ENCODE results near the gene GEMIN5. TPM values are rescaled to one million over a fixed set of nuclear protein-coding genes. Genes with fewer than 3 reads are reported as not detected.

Gene GEMIN5
- total and polyA plus RNA-seq, 2 of the 13 experiments (the other 11 are each of a cell fraction or from before 2014, with no cell fraction given), result 6.6 to 28.6 TPM

DNA sequence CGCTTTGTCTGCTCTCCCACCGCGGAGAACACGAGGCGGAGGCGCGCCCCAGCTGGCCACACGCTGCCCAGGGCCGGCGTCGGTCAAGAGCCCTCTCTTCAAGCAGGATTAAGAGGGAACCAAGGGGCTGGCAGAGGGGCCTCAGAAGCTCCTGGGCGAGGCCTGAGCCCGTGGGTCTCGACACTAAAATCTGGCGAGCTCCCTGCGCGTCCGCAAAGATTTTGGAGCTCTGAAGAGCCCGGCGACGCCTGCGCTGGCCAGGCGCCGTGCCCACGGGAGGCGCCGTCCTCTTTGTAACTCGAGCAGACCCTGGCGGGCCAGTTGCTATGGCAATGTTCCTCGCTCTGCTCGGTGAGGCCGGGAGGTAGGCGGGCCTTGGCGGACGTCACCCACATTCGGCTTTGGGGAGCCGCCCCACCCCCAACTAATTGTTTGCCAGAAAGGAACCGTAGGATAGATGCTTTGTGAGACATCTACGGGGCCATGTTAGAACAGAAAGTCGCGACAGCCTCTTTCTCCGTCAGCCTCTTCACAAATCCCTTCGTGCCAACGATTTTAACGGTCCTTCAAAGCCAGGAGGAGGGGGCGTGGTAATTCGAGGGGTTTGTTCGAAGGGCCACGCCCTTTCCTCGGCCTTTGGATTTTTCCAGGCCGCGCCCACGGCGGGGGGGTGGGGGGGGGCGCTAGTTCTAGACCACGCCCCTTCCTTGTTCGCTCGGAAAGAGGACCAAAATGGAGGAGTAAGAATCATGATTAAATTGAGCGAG is 80.3 kb downstream of the GEMIN5 start (continued):
- TF ChIP-seq, protein P1, sequence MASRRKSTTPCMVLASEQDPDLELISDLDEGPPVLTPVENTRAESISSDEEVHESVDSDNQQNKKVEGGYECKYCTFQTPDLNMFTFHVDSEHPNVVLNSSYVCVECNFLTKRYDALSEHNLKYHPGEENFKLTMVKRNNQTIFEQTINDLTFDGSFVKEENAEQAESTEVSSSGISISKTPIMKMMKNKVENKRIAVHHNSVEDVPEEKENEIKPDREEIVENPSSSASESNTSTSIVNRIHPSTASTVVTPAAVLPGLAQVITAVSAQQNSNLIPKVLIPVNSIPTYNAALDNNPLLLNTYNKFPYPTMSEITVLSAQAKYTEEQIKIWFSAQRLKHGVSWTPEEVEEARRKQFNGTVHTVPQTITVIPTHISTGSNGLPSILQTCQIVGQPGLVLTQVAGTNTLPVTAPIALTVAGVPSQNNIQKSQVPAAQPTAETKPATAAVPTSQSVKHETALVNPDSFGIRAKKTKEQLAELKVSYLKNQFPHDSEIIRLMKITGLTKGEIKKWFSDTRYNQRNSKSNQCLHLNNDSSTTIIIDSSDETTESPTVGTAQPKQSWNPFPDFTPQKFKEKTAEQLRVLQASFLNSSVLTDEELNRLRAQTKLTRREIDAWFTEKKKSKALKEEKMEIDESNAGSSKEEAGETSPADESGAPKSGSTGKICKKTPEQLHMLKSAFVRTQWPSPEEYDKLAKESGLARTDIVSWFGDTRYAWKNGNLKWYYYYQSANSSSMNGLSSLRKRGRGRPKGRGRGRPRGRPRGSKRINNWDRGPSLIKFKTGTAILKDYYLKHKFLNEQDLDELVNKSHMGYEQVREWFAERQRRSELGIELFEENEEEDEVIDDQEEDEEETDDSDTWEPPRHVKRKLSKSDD (CRISPR knock-in tag; IDR thresholded peaks at IDR 0.05; ENCODE audit: low read depth), result no peak
- TF ChIP-seq DNMT1 (CRISPR knock-in tag; IDR thresholded peaks at IDR 0.05) (no peak), SALL1 (CRISPR knock-in tag; IDR thresholded peaks at IDR 0.05) (peak; percentile 54), CCAR2 (optimal IDR thresholded peaks at IDR 0.05; ENCODE audit: low read depth, low read length) (no peak), ZNF839 (CRISPR knock-in tag; IDR thresholded peaks at IDR 0.05; ENCODE audit: borderline replicate concordance) (no peak), ZNF75D (CRISPR knock-in tag; IDR thresholded peaks at IDR 0.05; ENCODE audit: borderline replicate concordance) (no peak), MAZ (IDR thresholded peaks at IDR 0.05; ENCODE audit: borderline replicate concordance, low read depth, low read length) (no peak), MAZ (CRISPR knock-in tag; IDR thresholded peaks at IDR 0.05; ENCODE audit: low read depth) (peak; percentile 46; the same call in 1 of the 2 replicates), TSC22D2 (CRISPR knock-in tag; IDR thresholded peaks at IDR 0.05; ENCODE audit: borderline replicate concordance) (no peak), HNRNPK (IDR thresholded peaks at IDR 0.05; ENCODE audit: low read depth, low read length, poor library complexity, severe bottlenecking) (peak; percentile 51), TBX2 (CRISPR knock-in tag; IDR thresholded peaks at IDR 0.05; ENCODE audit: borderline replicate concordance) (no peak; the same call in 1 of the 2 replicates), ZNF326 (CRISPR knock-in tag; IDR thresholded peaks at IDR 0.05; ENCODE audit: borderline replicate concordance) (no peak)
- TF ChIP-seq, protein P2, sequence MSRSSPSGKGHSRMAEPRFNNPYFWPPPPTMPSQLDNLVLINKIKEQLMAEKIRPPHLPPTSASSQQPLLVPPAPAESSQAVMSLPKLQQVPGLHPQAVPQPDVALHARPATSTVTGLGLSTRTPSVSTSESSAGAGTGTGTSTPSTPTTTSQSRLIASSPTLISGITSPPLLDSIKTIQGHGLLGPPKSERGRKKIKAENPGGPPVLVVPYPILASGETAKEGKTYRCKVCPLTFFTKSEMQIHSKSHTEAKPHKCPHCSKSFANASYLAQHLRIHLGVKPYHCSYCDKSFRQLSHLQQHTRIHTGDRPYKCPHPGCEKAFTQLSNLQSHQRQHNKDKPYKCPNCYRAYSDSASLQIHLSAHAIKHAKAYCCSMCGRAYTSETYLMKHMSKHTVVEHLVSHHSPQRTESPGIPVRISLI (CRISPR knock-in tag; IDR thresholded peaks at IDR 0.05; ENCODE audit: borderline replicate concordance), result no peak; the same call in 1 of the 2 replicates
- TF ChIP-seq, protein P3, sequence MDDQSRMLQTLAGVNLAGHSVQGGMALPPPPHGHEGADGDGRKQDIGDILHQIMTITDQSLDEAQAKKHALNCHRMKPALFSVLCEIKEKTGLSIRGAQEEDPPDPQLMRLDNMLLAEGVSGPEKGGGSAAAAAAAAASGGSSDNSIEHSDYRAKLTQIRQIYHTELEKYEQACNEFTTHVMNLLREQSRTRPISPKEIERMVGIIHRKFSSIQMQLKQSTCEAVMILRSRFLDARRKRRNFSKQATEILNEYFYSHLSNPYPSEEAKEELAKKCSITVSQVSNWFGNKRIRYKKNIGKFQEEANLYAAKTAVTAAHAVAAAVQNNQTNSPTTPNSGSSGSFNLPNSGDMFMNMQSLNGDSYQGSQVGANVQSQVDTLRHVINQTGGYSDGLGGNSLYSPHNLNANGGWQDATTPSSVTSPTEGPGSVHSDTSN (CRISPR knock-in tag; IDR thresholded peaks at IDR 0.05; ENCODE audit: borderline replicate concordance), result no peak
- TF ChIP-seq, protein P4, sequence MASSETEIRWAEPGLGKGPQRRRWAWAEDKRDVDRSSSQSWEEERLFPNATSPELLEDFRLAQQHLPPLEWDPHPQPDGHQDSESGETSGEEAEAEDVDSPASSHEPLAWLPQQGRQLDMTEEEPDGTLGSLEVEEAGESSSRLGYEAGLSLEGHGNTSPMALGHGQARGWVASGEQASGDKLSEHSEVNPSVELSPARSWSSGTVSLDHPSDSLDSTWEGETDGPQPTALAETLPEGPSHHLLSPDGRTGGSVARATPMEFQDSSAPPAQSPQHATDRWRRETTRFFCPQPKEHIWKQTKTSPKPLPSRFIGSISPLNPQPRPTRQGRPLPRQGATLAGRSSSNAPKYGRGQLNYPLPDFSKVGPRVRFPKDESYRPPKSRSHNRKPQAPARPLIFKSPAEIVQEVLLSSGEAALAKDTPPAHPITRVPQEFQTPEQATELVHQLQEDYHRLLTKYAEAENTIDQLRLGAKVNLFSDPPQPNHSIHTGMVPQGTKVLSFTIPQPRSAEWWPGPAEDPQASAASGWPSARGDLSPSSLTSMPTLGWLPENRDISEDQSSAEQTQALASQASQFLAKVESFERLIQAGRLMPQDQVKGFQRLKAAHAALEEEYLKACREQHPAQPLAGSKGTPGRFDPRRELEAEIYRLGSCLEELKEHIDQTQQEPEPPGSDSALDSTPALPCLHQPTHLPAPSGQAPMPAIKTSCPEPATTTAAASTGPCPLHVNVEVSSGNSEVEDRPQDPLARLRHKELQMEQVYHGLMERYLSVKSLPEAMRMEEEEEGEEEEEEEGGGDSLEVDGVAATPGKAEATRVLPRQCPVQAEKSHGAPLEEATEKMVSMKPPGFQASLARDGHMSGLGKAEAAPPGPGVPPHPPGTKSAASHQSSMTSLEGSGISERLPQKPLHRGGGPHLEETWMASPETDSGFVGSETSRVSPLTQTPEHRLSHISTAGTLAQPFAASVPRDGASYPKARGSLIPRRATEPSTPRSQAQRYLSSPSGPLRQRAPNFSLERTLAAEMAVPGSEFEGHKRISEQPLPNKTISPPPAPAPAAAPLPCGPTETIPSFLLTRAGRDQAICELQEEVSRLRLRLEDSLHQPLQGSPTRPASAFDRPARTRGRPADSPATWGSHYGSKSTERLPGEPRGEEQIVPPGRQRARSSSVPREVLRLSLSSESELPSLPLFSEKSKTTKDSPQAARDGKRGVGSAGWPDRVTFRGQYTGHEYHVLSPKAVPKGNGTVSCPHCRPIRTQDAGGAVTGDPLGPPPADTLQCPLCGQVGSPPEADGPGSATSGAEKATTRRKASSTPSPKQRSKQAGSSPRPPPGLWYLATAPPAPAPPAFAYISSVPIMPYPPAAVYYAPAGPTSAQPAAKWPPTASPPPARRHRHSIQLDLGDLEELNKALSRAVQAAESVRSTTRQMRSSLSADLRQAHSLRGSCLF (CRISPR knock-in tag; IDR thresholded peaks at IDR 0.05; ENCODE audit: borderline replicate concordance), result no peak; the same call in 1 of the 2 replicates
- TF ChIP-seq, protein P5, sequence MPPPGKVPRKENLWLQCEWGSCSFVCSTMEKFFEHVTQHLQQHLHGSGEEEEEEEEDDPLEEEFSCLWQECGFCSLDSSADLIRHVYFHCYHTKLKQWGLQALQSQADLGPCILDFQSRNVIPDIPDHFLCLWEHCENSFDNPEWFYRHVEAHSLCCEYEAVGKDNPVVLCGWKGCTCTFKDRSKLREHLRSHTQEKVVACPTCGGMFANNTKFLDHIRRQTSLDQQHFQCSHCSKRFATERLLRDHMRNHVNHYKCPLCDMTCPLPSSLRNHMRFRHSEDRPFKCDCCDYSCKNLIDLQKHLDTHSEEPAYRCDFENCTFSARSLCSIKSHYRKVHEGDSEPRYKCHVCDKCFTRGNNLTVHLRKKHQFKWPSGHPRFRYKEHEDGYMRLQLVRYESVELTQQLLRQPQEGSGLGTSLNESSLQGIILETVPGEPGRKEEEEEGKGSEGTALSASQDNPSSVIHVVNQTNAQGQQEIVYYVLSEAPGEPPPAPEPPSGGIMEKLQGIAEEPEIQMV (CRISPR knock-in tag; IDR thresholded peaks at IDR 0.05; ENCODE audit: low read depth), result no peak

All from HepG2 (cell line).